ENCODE data around the gene MIOX.

MIOX gene

DNA sequence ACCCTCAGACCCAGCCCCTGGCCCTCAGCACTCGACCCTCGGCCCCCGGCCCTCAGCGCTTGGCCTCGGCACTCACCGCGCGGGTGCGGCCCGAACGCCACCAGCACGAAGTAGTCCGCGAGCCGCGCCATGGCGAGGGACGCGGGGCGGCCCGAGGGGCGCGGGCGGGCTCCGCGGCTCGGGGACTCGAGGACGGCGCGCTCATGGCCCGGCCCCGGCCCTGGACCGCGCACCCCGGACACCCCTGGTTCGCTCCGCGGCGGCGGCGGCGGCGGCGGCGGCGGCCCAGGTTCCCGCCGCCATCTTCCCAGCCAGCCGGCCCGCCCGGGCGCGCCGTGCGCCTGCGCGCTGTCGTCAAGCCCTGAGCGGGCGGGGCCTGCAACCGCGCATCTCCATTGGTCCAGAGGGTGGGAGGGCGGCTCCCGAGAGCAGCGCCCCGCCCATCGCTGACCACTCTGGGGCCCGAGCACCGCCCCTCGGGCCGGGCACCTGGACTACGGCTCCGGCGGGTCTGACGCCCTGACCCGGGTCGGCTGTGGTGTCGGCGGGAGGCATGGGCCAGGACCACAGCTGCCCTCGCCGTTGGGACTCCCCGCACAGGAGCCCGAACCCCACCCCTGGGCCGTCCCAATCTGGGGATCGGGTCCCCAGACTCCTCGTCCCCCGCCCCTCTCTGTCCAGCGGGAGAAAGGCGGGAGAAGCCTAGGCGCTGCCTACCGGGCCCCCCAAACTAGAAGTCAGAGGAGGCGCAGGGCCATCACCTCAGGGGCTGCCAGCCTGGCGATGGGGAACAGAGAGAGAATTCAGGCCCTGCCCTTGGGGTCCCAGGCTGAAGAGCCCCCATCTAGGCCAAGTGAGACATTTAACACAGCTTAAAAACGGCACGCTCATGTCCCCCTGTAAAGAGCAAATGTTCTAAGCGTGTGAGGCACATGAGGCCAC lies 11.7 kb upstream of the MIOX start, which contains the start of gene SBF1:
Gene SBF1 (minus strand): TSS at position 326 of the 942 bp plus-strand sequence. CDS start 195 bp downstream, at position 131.
- H3K4me1 ChIP-seq (ENCODE audit: insufficient read depth, low read length, poor library complexity, severe bottlenecking) = peaks cover 47% of the 10 kb centered on the region
- H4K20me1 ChIP-seq (ENCODE audit: insufficient read depth, low read length, poor library complexity, severe bottlenecking) = peaks cover 25% of the 10 kb centered on the region
- H3K79me2 ChIP-seq (ENCODE audit: insufficient read depth, low read length) = peaks cover 45% of the 10 kb centered on the region
- H3K4me3 ChIP-seq (ENCODE audit: low read length, poor library complexity, severe bottlenecking) = peak within 1 kb of the TSS; percentile 72
- no peaks in the 10 kb centered on the region for H3K9me2 ChIP-seq (replicated peaks; ENCODE audit: low read depth, low read length)
- no peaks in the 10 kb centered on the region for H3K9me3 ChIP-seq (ENCODE audit: insufficient read depth, low read depth, low read length)
- H3K4me2 ChIP-seq (ENCODE audit: low read depth, low read length, poor library complexity, severe bottlenecking) = peak within 1 kb of the TSS; percentile 94
- no peaks in the 10 kb centered on the region for H3K36me3 ChIP-seq (ENCODE audit: insufficient read depth, low read length)
- peak within 1 kb of the TSS; percentile 85 for H3K9ac ChIP-seq (ENCODE audit: low read depth, low read length, poor library complexity, severe bottlenecking)
- TF ChIP-seq, protein P1, sequence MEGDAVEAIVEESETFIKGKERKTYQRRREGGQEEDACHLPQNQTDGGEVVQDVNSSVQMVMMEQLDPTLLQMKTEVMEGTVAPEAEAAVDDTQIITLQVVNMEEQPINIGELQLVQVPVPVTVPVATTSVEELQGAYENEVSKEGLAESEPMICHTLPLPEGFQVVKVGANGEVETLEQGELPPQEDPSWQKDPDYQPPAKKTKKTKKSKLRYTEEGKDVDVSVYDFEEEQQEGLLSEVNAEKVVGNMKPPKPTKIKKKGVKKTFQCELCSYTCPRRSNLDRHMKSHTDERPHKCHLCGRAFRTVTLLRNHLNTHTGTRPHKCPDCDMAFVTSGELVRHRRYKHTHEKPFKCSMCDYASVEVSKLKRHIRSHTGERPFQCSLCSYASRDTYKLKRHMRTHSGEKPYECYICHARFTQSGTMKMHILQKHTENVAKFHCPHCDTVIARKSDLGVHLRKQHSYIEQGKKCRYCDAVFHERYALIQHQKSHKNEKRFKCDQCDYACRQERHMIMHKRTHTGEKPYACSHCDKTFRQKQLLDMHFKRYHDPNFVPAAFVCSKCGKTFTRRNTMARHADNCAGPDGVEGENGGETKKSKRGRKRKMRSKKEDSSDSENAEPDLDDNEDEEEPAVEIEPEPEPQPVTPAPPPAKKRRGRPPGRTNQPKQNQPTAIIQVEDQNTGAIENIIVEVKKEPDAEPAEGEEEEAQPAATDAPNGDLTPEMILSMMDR (conservative IDR thresholded peaks at IDR 0.05; ENCODE audit: low read length) = no peak
- TF ChIP-seq EZH2phosphoT487 (IDR thresholded peaks at IDR 0.05; ENCODE audit: borderline replicate concordance) = no peak
- H2AFZ ChIP-seq (ENCODE audit: low read length) = peak within 1 kb of the TSS; percentile 88
- 0 out of 2 replicates have a peak, but pooled peaks cover 7% of the 10 kb centered on the region for H3F3A ChIP-seq (ENCODE audit: low read depth)
- no peaks in the 10 kb centered on the region for H3K27me3 ChIP-seq (ENCODE audit: insufficient read depth, low read length, poor library complexity, severe bottlenecking)

DNA sequence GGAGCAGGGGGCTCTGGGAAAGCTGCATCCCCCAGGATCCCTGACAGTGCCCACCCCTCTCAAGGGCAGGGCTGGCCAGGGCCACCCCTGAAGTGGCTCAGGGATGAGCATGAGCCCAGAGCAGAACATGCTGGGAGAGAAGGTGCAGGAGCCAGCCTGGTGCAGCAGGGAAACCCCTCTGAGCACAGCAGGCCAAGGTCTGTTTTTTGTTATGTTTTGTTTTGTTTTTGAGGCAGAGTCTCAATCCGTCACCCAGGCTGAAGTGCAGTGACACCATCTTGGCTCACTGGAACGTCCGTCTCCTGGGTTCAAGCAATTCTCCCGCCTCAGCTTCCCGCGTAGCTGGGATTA lies 11.0 kb upstream of the MIOX start:
- 0 out of 2 replicates have a peak, but pooled peaks cover under 1% of the 10 kb centered on the region for H3F3A ChIP-seq (ENCODE audit: low read depth)
- no peaks in the 10 kb centered on the region for H3K27me3 ChIP-seq (ENCODE audit: insufficient read depth, low read length, poor library complexity, severe bottlenecking)
- TF ChIP-seq EZH2phosphoT487 (IDR thresholded peaks at IDR 0.05; ENCODE audit: borderline replicate concordance) = no peak
- TF ChIP-seq, protein P1 (conservative IDR thresholded peaks at IDR 0.05; ENCODE audit: low read length) = no peak
- peak overlapping the region; percentile 79 for H3K9ac ChIP-seq (ENCODE audit: low read depth, low read length, poor library complexity, severe bottlenecking)
- H3K4me2 ChIP-seq (ENCODE audit: low read depth, low read length, poor library complexity, severe bottlenecking) = peak overlapping the region; percentile 77
- H3K4me3 ChIP-seq (ENCODE audit: low read length, poor library complexity, severe bottlenecking) = peak overlapping the region; percentile 72
- no peaks in the 10 kb centered on the region for H3K9me3 ChIP-seq (ENCODE audit: insufficient read depth, low read depth, low read length)
- H3K79me2 ChIP-seq (ENCODE audit: insufficient read depth, low read length) = peaks cover 41% of the 10 kb centered on the region
- peak overlapping the region; percentile 88; the same call in 1 of the 2 replicates for H2AFZ ChIP-seq (ENCODE audit: low read length)
- H3K4me1 ChIP-seq (ENCODE audit: insufficient read depth, low read length, poor library complexity, severe bottlenecking) = peaks cover 42% of the 10 kb centered on the region
- no peaks in the 10 kb centered on the region for H3K9me2 ChIP-seq (replicated peaks; ENCODE audit: low read depth, low read length)
- H4K20me1 ChIP-seq (ENCODE audit: insufficient read depth, low read length, poor library complexity, severe bottlenecking) = peaks cover 25% of the 10 kb centered on the region
- no peaks in the 10 kb centered on the region for H3K36me3 ChIP-seq (ENCODE audit: insufficient read depth, low read length)

DNA sequence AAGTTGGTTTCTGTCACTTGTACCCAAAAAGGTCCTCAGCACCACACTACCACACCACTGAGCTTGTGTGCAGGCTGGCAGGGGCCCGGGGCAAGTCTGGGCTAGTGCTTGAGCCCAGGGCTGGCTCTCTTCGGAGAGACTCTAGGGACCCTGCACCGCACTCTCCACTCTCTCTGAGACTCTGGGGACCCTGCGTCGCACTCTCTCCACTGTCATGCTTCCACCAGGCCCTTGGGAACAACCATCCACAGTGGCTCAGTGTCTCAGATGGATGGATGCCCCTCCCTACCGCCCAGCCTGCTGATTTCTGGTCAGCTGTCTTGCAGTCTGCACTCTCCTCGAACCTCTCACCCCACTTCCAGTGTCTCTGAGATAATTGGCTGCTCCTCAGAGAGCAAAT lies 9.8 kb upstream of the MIOX start:
- no peaks in the 10 kb centered on the region for H3K9me3 ChIP-seq (ENCODE audit: insufficient read depth, low read depth, low read length)
- no peaks in the 10 kb centered on the region for H3K9me2 ChIP-seq (replicated peaks; ENCODE audit: low read depth, low read length)
- no peak overlapping the region for H3K4me2 ChIP-seq (ENCODE audit: low read depth, low read length, poor library complexity, severe bottlenecking)
- peak overlapping the region; percentile 37 for H3K9ac ChIP-seq (ENCODE audit: low read depth, low read length, poor library complexity, severe bottlenecking)
- no peak overlapping the region for H2AFZ ChIP-seq (ENCODE audit: low read length)
- TF ChIP-seq, protein P1 (conservative IDR thresholded peaks at IDR 0.05; ENCODE audit: low read length) = no peak
- TF ChIP-seq EZH2phosphoT487 (IDR thresholded peaks at IDR 0.05; ENCODE audit: borderline replicate concordance) = no peak
- H3K4me1 ChIP-seq (ENCODE audit: insufficient read depth, low read length, poor library complexity, severe bottlenecking) = peaks cover 29% of the 10 kb centered on the region
- H3K4me3 ChIP-seq (ENCODE audit: low read length, poor library complexity, severe bottlenecking) = no peak overlapping the region
- H3K27me3 ChIP-seq (ENCODE audit: insufficient read depth, low read length, poor library complexity, severe bottlenecking) = no peaks in the 10 kb centered on the region
- peaks cover 29% of the 10 kb centered on the region for H3K79me2 ChIP-seq (ENCODE audit: insufficient read depth, low read length)
- no peaks in the 10 kb centered on the region for H3F3A ChIP-seq (ENCODE audit: low read depth)
- no peaks in the 10 kb centered on the region for H3K36me3 ChIP-seq (ENCODE audit: insufficient read depth, low read length)
- H4K20me1 ChIP-seq (ENCODE audit: insufficient read depth, low read length, poor library complexity, severe bottlenecking) = peaks cover 23% of the 10 kb centered on the region

All from Loucy (cell line).